Tibial artery (tissue), 4 donors: Measurements from ENCODE around the gene LECT2.

Source experiments
- DNase-seq, 2 donors: peaks; one replicate each; pipeline ENCODE4 v3.0.0-alpha.2; 2019
- H3K27ac ChIP-seq, 2 donors: fragments of 200-600 bp; sonication (generic) in 1 of 2; 1 replicate in 1 of 2; 2 replicates in 1 of 2; pipeline ENCODE4 v1.5.1; 2018 to 2019; ENCODE audit warnings: mild to moderate bottlenecking in 1 of 2
- H3K27me3 ChIP-seq, 2 donors: fragments of 200-600 bp; sonication (generic) in 1 of 2; one replicate each; pipeline versions ENCODE4 v1.5.1 to v1.6.0; 2016 to 2019
- H3K36me3 ChIP-seq, 3 donors: fragments of 200-600 bp; sonication (generic) in 2 of 3; one replicate each; pipeline ENCODE4 v1.5.1; 2016 to 2019; ENCODE audit warnings: mild to moderate bottlenecking in 2 of 3
- H3K4me1 ChIP-seq, 4 donors: fragments of 200-600 bp; sonication (generic) in 2 of 4; 1 replicate in 3 of 4; 2 replicates in 1 of 4; pipeline ENCODE4 v1.5.1; 2016 to 2019
- H3K4me3 ChIP-seq, 2 donors: fragments of 200-600 bp; sonication (generic) in 1 of 2; 1 replicate in 1 of 2; 2 replicates in 1 of 2; pipeline ENCODE4 v1.5.1; 2018 to 2019; ENCODE audit warnings: mild to moderate bottlenecking in 2 of 2
- H3K9me3 ChIP-seq, 3 donors: fragments of 200-600 bp; sonication (generic) in 1 of 3; one replicate each; pipeline ENCODE4 v1.5.1; 2016 to 2019
- intact Hi-C: fragments of 100-400 bp; cut with DNase I; formaldehyde crosslinking; loops from one replicate; pipeline ENCODE4 v1.15.0; 2023; ENCODE audit warnings: low total_unique reads
- TF ChIP-seq, protein P1 (sequence below), 2 experiments: fragments of 200-600 bp in 1 of 2; fragments of 450-650 bp in 1 of 2; IDR thresholded peaks; one replicate each; pipeline ENCODE4 v1.5.1; 2017 to 2019; ENCODE audit warnings: antibody characterized with exemption in 2 of 2, mild to moderate bottlenecking in 1 of 2, moderate library complexity in 1 of 2

Gene LECT2

DNA sequence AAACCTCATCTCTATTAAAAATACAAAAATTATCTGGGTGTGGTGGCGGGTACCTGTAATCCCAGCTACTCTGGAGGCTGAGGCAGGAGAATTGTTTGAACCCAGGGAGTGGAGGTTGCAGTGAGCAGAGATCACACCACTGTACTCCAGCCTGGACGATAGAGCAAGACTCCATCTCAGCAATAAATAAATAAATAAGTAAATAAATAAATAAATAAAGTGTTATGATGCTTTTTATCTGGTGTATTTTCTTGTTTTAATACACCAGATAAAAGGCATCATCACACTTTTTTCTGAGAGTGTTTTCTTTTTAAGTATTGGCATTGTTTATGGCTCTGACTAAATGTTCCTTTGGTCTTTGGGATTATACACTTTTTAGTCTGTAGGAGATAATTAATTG, 24.2 kb upstream of the LECT2 start:
- Histone ChIP-seq H3K27me3 (no peaks in the 10 kb centered on the region), H3K9me3 (no peaks in the 10 kb centered on the region), H3K4me1 (peaks cover 0 to 30% (median 13%) of the 10 kb centered on the region in 4 donors), H3K27ac (no peak overlapping the region), H3K4me3 (no peak overlapping the region), H3K36me3 (no peaks in the 10 kb centered on the region)
- intact Hi-C loops, result no loop called here
- TF ChIP-seq, protein P1, sequence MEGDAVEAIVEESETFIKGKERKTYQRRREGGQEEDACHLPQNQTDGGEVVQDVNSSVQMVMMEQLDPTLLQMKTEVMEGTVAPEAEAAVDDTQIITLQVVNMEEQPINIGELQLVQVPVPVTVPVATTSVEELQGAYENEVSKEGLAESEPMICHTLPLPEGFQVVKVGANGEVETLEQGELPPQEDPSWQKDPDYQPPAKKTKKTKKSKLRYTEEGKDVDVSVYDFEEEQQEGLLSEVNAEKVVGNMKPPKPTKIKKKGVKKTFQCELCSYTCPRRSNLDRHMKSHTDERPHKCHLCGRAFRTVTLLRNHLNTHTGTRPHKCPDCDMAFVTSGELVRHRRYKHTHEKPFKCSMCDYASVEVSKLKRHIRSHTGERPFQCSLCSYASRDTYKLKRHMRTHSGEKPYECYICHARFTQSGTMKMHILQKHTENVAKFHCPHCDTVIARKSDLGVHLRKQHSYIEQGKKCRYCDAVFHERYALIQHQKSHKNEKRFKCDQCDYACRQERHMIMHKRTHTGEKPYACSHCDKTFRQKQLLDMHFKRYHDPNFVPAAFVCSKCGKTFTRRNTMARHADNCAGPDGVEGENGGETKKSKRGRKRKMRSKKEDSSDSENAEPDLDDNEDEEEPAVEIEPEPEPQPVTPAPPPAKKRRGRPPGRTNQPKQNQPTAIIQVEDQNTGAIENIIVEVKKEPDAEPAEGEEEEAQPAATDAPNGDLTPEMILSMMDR (IDR thresholded peaks at IDR 0.05), result no peak
- no peak for DNase-seq

DNA sequence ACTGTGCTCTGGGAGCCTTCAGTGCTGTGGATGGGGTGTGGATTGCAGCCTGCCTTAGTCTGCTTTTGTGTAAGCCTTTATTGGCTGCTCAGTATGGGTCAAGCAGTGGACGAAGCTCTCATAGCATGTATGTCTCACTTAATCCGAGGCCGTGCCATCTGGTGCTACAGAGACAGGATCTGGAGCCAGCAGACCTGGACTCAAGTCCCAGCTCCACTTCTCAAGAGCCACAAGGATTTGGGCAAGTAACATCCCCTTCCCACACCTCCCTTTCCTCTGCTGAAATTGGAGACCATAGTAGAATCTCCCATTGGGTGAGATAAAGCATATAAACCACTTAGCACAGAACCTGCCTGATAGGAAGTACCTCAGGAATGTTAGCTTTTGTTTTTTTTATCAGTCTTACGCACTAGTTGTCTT, 23.4 kb upstream of the LECT2 start:
- Histone ChIP-seq H3K27me3 (no peaks in the 10 kb centered on the region), H3K9me3 (no peaks in the 10 kb centered on the region), H3K36me3 (no peaks in the 10 kb centered on the region), H3K27ac (no peak overlapping the region), H3K4me1 (peaks cover 0 to 30% (median 13%) of the 10 kb centered on the region in 4 donors), H3K4me3 (no peak overlapping the region)
- no peak for DNase-seq
- TF ChIP-seq, protein P1 (IDR thresholded peaks at IDR 0.05), result no peak
- intact Hi-C loops, result no loop called here

DNA sequence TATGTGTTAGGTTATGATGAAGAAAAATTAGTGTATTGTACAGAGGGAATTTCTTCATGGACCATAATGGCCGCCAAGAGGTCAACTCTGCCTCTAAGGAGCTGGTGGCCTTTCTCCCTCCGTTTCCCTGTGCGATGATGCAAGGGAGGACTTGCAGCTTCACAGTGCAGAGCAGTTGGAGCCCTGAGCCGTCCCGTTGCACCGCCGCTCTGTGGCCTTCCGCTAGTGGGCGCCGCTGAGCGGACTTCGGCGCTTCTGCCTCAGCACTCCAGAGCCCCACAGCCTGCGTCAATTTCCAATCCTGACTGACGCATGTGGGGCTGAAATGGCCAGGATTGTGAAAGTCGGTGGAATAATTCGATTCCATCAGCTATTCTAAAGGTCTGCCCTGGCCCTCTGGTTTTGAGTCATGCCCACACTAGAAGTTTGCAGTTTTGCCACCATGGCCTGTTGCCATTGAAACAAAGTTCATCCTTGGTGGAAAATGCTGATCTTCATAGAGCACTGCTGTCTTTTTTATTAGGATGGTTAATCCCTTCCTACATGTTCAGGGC, 22.7 kb upstream of the LECT2 start:
- peak; percentile 68 to 86 for DNase-seq
- Histone ChIP-seq H3K9me3 (no peaks in the 10 kb centered on the region), H3K27ac (no peak overlapping the region), H3K36me3 (no peaks in the 10 kb centered on the region), H3K4me3 (no peak overlapping the region), H3K4me1 (peaks cover 0 to 30% (median 13%) of the 10 kb centered on the region in 4 donors), H3K27me3 (no peaks in the 10 kb centered on the region)
- TF ChIP-seq, protein P1 (IDR thresholded peaks at IDR 0.05), result peak; percentile 23 to 29
- intact Hi-C loops, result no loop called here

DNA sequence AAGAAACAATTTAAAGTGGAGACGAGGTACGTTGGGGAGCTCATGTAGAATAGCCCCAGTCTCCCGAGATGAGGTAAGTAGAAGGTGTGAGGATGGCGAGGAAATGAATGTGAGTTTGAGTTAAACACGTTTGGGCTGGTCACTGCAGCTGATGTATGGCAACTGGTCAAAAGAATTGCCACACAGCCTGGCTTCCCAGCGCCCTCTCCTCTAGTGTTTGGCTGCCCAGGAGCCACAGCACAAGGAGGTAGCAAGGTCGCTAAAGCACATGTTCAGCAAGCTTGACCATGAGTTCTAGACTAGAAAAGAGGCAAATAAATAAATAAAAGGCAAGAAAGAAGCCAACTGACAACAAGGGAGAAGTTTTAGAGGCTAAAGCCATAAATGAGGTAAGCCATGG, 21.4 kb upstream of the LECT2 start:
- H3K27me3 ChIP-seq, result no peaks in the 10 kb centered on the region
- H3K4me1 ChIP-seq, result peaks cover 0 to 25% (median 13%) of the 10 kb centered on the region in 4 donors
- no peaks in the 10 kb centered on the region for H3K36me3 ChIP-seq
- intact Hi-C loops, result no loop called here
- TF ChIP-seq, protein P1 (IDR thresholded peaks at IDR 0.05), result no peak
- H3K4me3 ChIP-seq, result no peak overlapping the region
- H3K27ac ChIP-seq, result no peak overlapping the region
- DNase-seq, result no peak
- H3K9me3 ChIP-seq, result no peaks in the 10 kb centered on the region

DNA sequence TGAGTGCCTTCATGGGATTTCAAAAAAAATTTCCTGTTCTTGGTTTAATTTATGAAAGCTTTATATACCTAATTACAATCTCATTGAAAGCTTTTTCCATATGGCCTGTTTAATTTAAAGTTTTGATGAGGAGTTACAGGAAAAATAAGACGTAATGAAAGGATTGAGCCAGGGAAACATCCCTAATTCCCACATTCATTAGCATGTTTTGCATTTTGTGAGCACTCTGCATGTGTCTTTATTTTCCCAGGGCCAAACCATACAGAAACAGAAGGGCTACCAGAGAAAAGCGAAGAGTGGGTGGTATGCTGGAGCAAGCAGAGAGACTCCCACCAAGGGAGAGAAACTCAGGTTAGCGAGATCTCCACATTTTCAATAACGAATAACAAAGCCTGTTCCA, 20.3 kb upstream of the LECT2 start:
- Histone ChIP-seq H3K36me3 (no peaks in the 10 kb centered on the region), H3K27ac (no peak overlapping the region), H3K9me3 (no peaks in the 10 kb centered on the region), H3K27me3 (no peaks in the 10 kb centered on the region), H3K4me1 (peaks cover 0 to 14% (median 10%) of the 10 kb centered on the region in 4 donors), H3K4me3 (no peak overlapping the region)
- TF ChIP-seq, protein P1 (IDR thresholded peaks at IDR 0.05), result no peak
- intact Hi-C loops, result no loop called here
- no peak for DNase-seq
